ENCODE results near the gene HK2.

The HK2 gene

GRCh38 chr2:74860521-74860920, 26.6 kb downstream of the HK2 start:
- no peak for DNase-seq

- no peak for DNase-seq
Observed at GRCh38 chr2:74861531-74861930, 27.6 kb downstream of the HK2 start.

- DNase-seq = peak; percentile 86
Observed at GRCh38 chr2:74862020-74862964, 28.4 kb downstream of the HK2 start.

DNA sequence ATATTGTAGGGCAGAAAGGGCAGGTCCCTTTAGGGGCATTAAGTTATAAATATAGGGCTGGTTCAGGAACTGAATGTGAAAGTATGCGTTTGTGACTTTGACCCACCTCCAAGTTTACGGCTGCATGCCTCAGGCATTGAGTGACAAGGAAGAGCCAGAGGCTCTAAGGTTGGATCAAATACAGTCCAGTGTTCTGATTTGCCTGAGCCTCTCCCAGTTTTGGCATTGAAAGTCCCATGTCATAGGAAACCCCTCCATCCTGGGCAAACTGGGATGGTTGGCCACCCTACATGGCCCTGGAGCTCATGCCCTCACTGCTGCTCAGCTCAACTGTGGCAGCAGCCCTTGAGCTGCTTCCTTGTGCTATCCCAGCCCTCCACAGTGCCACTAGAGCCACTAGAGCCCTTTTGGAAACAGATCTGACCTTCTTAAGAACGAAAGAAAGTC, 29.9 kb downstream of the HK2 start:
- no peak for DNase-seq

GRCh38 chr2:74864728-74865722, 31.1 kb downstream of the HK2 start:
- DNase-seq = no peak

DNA sequence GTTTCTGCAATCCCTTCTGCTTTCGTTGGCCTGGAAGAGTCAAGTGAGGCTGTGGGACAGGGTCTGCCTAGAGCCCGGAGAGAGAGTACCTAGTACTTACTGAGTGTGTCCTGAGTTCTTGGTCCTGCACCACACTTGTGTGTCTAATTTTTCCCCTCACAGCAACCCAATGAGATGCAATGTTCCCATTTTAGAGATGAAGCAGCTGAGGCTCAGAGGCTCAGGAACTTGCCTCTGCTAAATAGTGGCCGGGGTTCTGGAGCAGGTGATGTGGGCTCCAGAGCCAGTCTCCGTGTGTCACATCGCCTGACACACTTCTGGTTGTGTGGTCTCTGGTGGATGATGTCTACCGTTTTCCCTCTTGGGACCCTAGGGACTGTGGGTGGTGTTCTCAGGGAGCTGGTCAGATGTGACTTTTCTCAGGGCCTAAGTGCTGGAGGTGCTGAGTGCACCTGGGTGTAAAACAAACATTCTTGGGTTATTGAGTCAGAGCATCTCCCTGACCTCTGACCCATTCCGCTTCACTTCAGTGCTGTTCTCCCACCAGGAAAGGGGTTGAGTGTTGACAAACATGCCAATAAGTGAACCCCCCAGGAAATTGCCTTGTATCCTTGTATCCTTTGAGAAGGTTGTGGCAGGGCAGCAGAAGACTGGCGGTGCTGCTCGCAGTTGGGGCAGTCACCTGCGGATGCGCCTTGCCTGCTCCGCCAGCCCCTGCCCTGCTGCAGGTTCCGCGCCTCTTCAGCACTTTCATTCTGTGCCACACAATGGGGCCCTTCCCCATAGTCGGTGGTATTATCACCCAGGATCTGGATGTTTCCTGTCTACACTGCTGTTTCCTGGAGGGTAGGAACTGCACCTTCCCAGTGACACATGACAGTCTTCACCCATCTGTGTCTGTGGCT, 32.1 kb downstream of the HK2 start:
- no peak for DNase-seq

GRCh38 chr2:74867841-74868658, 34.1 kb downstream of the HK2 start:
- no peak for DNase-seq

- DNase-seq = no peak
Observed at GRCh38 chr2:74869517-74869916, 35.6 kb downstream of the HK2 start.

DNA sequence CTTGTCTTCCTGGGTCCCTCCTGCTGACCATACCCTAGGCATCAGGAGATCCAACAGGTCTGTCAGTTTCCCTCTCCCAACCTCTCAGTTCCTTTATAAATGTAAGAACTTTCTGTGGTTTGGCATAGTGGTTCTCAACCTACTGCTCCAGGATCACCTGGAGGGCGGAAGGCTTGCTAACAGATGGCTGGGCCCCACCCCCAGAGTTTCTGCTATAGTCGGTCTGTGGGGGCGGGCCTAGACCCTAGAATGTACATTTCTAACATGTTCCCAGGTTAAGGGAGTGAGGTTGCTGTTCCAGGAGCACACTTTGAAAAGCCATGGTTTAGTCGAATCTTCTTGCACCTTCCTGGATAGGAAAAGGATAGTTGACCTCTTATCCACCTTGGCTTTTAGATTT, 37.0 kb downstream of the HK2 start:
- DNase-seq = no peak

- DNase-seq = no peak
Observed at GRCh38 chr2:74871414-74871813, 37.5 kb downstream of the HK2 start.

DNA sequence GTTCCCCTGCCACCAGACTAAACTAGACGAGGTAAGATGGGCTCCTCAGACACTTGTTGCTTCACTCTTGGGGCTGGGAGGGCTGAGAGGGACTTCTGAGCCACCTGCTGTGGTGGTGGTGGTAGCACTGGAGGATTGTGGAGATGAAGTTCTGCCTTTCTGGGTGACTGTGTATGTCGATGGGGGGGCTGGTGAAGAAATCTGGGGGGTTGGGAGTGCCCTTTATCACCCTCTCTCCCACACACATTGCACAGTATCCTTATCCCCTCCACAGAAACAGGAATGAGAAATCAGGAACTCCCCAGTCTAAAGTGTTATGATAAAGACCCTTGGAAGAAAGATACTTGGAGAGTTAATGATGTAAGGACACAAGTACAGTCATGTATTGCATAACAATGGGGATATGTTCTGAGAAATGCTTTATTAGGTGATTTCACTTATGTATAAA, 38.5 kb downstream of the HK2 start:
- no peak for DNase-seq

GRCh38 chr2:74873012-74873665, 39.2 kb downstream of the HK2 start:
- DNase-seq = no peak

- DNase-seq = no peak
Observed at GRCh38 chr2:74873678-74874640, 40.0 kb downstream of the HK2 start.

GRCh38 chr2:74876081-74876886, 42.4 kb downstream of the HK2 start:
- peak; percentile 52 for DNase-seq

DNA sequence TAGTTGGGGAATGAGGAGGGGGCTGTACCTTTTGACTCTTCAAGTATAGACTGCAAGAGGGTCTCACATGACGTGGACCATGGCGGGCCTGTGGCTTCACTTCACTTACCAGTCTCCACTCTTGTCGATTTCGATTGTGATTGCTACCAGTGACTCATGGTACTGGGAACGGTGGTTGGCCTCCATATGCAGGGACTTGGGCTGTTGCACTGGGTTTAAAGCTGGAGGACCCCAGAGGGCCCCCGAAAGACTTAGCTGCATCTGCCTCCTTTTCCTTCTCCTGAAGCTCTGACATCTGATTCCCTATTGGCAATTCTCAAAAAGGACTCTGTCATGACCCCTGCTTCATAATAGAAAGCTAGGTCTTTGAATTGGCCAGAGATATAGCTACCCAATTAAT, 43.4 kb downstream of the HK2 start:
- no peak for DNase-seq

DNA sequence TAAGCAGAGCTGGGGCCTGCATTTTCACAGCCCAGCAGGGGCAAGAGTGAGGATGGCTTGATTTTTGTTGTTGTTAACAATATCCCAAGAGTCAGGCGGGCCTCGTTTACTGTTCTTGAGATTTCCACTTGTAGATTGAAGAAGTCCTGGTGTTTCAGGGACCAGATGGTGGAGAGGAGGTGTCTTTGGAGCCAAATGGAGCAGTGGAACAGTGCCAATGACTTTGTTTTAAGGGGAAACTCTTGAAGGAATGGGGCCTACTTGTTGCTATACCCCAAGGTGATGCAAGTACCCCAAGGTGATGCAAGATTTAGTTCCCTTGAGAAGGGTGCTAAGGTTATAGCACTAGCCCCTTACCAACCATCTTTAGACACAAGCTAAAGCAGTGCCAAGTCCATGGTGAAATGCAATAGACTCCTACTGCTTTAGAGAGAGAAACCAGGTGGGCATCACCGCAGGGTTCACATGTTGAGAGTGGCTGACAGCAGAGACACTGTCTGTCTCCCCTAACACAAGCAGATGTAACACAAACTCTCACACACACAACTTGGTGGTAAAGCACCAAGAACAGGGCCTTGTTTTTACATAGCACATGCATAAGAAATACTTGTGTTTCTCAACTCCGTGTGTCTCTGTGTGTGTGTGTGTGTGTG, 44.0 kb downstream of the HK2 start:
- DNase-seq = no peak

- DNase-seq = no peak
Observed at GRCh38 chr2:74878551-74878950, 44.6 kb downstream of the HK2 start.

DNA sequence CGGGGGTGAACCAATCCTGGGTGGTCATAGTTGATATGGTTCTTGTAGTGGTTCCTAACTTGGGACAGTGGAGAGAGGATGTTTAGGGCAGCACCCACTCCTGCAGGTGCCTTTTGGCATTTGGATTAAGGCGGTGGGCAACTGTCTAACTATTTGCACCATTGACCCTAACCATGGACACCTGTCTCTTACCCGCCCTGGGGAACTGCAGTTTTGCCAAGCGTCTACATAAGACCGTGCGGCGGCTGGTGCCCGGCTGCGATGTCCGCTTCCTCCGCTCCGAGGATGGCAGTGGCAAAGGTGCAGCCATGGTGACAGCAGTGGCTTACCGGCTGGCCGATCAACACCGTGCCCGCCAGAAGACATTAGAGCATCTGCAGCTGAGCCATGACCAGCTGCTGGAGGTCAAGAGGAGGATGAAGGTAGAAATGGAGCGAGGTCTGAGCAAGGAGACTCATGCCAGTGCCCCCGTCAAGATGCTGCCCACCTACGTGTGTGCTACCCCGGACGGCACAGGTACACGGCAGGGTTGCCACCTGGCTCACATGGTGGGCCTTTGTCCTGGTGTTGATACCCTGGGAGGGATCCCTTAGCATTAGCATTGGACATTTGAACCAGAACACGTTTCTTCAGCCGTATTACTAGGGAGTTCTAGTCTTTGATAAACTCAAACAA, 46.3 kb downstream of the HK2 start:
- no peak for DNase-seq
